ENCODE results near the gene OMG.

OMG gene

DNA sequence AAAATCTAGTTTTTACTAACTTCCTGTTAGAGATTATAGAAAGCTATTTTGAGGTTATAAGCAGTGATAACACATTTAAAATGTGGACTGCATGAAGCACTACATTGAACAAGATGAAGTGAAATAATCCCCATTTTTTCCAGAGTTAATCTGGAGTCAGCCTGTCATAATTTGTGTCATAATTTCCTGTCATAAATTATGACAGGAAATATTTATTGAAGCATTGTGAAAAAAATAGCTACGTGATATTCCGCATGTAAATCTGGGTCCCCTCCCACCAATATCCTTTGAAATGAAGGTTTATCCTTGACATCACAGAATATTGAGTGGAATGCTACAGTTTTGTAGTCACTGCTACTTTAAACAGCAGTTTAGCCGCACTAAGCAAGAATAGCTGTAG is 40.1 kb downstream of the OMG start:
- no peak for DNase-seq

DNA sequence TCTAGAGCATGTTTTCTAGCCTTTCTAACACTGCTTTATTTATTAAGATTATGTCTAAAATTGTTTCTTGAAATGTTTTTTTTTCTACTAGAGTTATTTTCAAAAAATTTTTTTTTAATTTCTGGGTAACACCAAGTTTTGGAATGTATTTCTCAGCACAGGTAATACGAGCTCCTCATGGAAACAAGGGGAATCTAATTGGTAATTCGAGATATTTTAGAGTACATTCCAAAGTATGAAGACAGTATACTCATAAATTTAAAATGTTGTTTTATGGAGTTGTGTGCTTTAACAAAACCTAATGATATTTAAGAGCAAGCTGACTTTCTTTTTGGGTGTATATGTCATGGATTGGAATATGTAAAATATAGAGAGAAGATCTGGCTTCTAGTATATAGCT is 42.4 kb downstream of the OMG start:
- no peak for DNase-seq

DNA sequence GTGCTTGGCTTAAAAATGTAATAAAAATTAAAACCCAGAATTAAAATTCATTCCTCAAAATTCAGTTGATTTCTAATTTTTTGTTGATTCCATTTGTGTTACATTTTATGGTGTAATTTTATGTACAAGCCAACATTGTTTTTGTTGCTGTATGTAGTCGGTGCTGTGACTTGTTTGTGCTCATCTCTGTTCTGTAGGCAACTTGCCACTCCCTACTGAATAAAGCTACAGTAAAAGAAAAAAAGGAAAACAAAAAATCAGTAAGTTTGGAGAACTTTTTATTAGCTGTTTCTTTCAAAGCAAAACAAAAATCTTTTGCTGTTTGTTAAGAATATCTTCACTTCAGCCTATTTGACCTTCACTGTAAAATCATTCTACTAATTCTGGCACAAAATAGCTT is 44.3 kb downstream of the OMG start:
- DNase-seq: no peak

DNA sequence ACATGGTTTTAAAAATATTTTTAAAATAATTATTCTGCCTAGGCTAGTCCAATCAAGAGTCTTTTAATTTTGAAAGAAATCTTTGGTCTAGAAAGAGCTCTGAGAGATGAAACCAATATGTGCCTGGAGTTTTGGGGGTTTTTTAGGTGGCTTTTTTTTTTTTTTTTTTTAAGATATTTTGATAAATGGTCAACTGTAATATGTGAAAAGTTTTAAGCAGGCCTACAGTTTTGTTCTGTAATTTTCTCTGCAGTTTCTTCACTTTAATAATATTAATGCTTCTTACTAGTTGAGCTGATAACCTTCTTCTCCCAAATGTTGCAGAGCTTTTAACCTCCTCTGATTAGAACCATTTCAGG is 45.1 kb downstream of the OMG start:
- DNase-seq: no peak

DNA sequence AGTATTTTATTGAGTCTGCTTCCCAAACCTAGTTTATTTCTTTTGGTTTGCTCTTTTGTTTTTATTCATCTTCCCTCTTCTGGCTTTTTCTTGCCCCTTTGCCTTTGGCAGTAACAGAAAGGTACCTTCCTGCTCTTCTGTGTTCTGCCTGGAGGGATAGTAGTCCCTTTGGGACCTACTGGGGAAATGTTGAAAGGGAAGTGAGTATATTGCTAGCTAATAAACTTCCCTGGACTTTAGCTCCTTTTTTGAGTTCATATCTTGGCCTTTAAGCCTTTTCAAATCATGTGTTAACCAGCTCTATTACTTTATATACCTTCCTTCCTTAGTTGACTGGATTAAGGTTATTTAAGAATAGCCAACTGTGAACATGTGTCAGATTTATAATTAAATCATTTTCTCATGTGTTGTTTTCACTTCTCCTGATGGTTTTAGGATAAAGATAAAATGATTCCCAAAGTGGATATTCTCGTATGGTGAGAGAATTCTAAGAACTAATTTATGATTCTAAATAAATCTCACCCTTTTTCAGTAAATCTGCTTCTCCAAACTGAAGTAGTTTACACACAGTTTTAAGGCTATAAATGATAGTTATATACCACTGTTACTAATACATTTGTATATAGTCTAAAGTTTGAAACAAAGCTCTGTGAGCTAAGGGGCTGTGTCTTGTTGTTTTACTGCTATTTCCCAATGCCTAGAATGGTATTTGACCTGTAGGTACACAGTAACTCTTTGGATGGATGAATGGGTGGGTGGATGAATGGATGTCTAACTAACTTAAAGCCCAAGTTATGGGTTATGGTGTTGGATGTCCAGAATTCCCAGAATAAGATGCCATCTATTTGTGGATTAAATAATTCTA is 45.7 kb downstream of the OMG start:
- no peak for DNase-seq

DNA sequence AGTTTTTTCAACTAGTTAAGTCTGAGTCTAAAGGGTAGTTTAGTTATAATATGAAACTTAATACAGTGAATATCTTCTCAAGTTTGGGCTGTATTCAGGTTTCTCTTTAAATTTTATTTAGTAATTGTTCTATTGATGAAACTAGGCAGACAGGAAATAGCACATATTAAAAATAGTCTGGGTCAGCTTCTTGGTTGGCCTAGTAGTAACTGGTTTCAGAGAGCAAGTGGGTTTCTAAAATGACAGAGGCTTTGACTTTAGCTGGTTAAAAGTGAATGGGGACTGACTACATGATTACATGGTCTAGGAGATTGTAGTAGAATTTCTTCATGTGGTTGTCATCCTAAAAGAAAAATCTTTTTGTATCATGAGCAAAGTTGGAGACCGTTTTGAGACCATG is 46.8 kb downstream of the OMG start:
- DNase-seq: no peak

DNA sequence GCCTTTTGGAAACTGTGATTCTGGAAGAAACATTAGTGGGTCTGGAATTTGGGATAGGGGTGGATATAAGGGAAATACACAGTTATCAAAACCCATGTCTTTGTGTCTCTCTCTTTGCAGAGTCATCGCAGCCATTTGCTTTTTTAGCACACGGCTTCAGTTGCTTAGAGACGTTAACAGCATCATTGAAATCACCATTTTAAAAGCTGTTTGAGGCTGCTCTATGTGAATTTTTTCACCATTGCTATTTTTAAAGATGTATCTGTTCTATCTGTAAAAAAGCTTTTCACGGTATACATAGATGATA is 47.3 kb downstream of the OMG start:
- no peak for DNase-seq

DNA sequence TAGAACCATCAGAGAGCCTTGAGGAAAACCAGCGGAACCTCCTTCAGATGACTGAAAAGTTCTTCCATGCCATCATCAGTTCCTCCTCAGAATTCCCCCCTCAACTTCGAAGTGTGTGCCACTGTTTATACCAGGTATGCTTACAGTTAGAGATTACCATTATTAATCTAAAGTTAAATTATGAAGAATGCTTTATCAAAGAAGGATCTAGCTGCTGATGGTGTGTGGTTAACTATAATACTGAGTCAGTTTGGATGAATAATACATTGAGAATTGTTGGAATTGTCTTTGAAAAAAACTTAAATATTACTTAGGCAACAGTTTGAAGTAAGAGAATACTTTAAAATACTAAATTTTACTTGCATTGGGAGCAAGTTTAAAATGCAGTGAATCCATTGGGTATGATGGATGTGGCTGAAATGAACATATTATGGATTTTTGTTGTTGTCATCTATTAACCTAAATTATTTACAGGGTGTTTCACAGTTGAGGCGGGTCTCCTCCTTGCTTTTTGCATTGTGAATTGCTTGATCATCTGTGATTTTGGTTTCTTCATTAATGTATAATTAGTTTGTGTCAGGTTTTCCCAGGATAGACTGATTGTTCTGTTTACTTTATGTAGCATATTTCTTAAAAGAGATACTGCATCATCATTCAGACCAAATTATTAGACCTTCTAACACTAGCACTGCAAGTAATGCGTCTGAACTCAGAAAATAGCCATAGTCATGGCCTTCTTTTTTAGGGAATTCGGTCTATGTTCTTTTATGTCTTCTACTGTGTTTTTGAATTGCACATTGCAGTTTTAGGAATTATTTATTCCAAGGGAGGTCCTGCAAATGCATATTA is 47.8 kb downstream of the OMG start:
- no peak for DNase-seq

Measured in cortex of kidney (tissue), 1 donor.